Measurements from ENCODE around the gene SH3BP1. TPM values are rescaled to one million over a fixed set of nuclear protein-coding genes. Genes with fewer than 3 reads are reported as not detected.

The SH3BP1 gene
- total RNA-seq, 6 experiments from 2014 or later = 1.6 to 4.8 (median 2.8) TPM

DNA sequence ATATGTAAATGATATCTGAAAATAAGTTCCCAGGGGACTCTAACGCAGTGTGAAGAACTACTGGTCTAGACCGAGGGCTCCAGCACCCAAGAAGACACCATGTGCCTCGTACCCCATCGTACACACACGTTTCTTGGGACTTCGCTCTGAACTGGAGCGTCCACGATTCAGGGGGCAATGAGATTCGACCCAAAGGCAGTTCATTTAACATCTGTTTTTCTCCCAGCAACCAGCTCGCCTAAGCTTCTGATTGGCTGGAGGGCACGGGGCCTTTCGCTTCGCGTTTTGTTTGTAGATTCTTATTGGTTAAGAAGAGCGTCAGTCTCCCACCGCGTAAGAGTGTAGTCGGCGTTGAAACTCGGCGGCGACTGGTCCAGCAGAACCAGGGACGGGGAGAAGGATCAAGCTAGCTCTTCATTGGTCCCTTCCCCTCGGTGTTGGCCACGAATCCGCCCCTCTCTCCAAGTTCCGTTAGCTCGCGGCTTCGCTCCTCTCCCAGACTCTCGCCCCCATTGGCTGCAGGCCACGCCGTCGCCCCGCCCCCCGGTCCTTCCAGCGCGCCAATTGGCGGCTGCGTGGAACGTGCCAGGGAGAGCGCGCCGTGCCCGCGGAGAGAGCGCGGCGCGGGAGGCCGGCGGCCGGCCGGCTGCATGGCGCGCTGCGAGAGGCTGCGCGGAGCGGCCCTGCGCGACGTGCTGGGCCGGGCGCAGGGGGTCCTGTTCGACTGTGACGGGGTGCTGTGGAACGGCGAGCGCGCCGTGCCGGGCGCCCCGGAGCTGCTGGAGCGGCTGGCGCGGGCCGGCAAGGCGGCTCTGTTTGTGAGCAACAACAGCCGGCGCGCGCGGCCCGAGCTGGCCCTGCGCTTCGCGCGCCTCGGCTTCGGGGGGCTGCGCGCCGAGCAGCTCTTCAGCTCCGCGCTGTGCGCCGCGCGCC is 18.9 kb downstream of the SH3BP1 start, which contains the start of gene PDXP:
Gene PDXP, plus strand, starts transcription at position 591 of the 933 bp plus-strand sequence. Its CDS starts 60 bp downstream, at position 651.
- ATAC-seq = peak; percentile 88 to 95 (median 92)
- peak; percentile 95 for TF ChIP-seq POLR2A (IDR thresholded peaks at IDR 0.05)
- TF ChIP-seq, protein P1, sequence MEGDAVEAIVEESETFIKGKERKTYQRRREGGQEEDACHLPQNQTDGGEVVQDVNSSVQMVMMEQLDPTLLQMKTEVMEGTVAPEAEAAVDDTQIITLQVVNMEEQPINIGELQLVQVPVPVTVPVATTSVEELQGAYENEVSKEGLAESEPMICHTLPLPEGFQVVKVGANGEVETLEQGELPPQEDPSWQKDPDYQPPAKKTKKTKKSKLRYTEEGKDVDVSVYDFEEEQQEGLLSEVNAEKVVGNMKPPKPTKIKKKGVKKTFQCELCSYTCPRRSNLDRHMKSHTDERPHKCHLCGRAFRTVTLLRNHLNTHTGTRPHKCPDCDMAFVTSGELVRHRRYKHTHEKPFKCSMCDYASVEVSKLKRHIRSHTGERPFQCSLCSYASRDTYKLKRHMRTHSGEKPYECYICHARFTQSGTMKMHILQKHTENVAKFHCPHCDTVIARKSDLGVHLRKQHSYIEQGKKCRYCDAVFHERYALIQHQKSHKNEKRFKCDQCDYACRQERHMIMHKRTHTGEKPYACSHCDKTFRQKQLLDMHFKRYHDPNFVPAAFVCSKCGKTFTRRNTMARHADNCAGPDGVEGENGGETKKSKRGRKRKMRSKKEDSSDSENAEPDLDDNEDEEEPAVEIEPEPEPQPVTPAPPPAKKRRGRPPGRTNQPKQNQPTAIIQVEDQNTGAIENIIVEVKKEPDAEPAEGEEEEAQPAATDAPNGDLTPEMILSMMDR (IDR thresholded peaks at IDR 0.05) = peak in 1 of 4 donors; percentile 6
- peak within 1 kb of the TSS; percentile 65 to 77 (median 69) for H3K27ac ChIP-seq
- H3K4me1 ChIP-seq = peaks cover 0 to 36% (median 11%) of the 10 kb centered on the region in 4 donors
- WGBS (ENCODE audit: insufficient coverage, low coverage, low lambda C conversion rate, missing lambda C conversion rate) = under 1% methylated on average over 24 of the region's 101 CpGs
- peak within 1 kb of the TSS; percentile 63 to 85 (median 75) for H3K4me3 ChIP-seq
- peak; percentile 99 to 100 (median 99) for DNase-seq
- H3K9me3 ChIP-seq = no peaks in the 10 kb centered on the region
- intact Hi-C loops (cut with DNase I) = no loop called here
- no peaks in the 10 kb centered on the region for H3K27me3 ChIP-seq
- no peaks in the 10 kb centered on the region for H3K36me3 ChIP-seq

DNA sequence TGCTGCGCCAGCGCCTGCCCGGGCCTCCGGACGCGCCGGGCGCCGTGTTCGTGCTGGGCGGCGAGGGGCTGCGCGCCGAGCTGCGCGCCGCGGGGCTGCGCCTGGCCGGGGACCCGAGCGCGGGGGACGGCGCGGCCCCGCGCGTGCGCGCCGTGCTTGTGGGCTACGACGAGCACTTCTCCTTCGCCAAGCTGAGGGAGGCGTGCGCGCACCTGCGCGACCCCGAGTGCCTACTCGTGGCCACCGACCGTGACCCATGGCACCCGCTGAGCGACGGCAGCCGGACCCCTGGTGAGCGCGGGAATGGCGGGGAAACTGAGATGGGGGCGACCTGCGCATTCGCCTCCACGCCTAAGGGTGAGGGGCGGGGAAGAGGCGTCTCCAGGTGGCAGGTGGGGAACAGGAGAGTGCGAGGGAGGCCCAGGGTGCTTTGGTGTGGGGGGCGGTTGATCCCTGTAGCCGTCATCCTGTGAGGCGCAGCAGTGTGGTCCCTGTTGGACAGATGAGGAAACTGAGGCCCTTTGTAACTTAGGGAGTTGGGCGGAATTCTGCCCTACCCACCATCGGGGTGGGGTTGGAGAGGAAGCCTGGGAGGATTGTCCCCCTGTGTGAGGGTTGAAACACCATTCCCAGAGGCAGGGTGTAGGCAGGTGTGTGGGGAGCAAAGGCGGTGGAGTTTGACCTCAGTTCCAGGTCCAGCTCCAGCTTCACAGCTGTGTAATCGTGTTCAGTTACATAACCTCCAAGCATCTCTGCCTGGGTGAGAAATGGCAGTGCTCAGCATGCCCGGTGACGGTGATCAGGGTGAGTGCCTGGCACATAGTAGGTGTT is 19.8 kb downstream of the SH3BP1 start:
- 5% methylated on average over 10 of the region's 68 CpGs for WGBS (ENCODE audit: insufficient coverage, low coverage, low lambda C conversion rate, missing lambda C conversion rate)
- DNase-seq (peak; percentile 70 to 91 (median 84)), ATAC-seq (peak; percentile 54 to 69 (median 59))
- intact Hi-C loops (cut with DNase I) = no loop called here
- Histone ChIP-seq H3K4me1 (peaks cover 0 to 36% (median 14%) of the 10 kb centered on the region in 4 donors), H3K27ac (peak overlapping the region; percentile 57 to 77 (median 69)), H3K9me3 (no peaks in the 10 kb centered on the region), H3K27me3 (no peaks in the 10 kb centered on the region), H3K4me3 (peak overlapping the region; percentile 63 to 85 (median 75)), H3K36me3 (no peaks in the 10 kb centered on the region)
- TF ChIP-seq, protein P1 (IDR thresholded peaks at IDR 0.05) = no peak
- TF ChIP-seq POLR2A (IDR thresholded peaks at IDR 0.05) = peak; percentile 80

DNA sequence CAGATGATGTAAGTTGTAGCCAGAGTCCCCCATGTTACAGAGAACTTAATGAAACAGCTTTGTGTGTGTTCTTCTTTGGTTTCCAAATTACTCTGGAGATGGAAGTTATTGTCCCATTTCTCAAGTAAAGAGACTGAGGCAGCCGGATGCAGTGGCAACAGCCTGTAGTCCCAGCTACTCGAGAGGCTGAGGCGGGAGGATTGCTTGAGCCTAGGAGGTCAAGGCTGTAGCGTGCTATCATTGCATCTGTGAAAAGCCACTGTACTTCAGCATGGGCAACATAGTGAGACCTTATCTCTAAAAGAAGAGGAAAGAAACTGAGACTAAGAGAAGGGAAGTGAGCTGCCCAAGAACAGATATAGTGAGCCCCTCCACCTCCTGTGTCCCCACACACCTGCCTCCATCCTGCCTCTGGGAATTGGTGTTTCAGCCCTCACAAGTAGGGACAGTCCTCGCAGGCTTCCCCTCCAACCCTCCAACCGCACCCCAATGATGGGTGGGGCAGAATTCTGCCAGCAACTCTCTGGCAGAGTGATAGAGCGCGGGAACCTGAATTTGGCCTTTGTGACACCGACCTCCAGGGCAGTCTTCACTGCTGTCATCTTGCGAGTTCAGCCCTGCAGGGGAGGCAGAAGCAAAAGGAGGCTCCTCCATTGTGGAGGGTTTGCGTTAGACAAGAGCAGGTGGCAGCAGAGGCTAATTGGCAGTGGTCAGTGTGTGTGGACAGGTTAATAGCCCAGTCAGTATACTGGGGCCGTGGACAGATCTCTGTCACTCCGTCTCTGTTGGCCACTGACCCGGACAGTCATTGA is 20.6 kb downstream of the SH3BP1 start:
- H3K4me3 ChIP-seq = peak overlapping the region; percentile 63 to 85 (median 75)

More for the DNA sequence above, 20.6 kb downstream of the SH3BP1 start:
- Histone ChIP-seq H3K9me3 (no peaks in the 10 kb centered on the region), H3K4me1 (peaks cover 0 to 39% (median 16%) of the 10 kb centered on the region in 4 donors), H3K27ac (peak overlapping the region; percentile 57 to 77 (median 69)), H3K27me3 (no peaks in the 10 kb centered on the region), H3K36me3 (peaks cover 0 to under 1% (median 0%) of the 10 kb centered on the region in 4 donors)
- 19% methylated on average over 12 of the region's 14 CpGs for WGBS (ENCODE audit: insufficient coverage, low coverage, low lambda C conversion rate, missing lambda C conversion rate)
- TF ChIP-seq, protein P1 (IDR thresholded peaks at IDR 0.05) = no peak
- TF ChIP-seq POLR2A (IDR thresholded peaks at IDR 0.05) = no peak
- DNase-seq (no peak), ATAC-seq (no peak)
- intact Hi-C loops (cut with DNase I) = no loop called here

All from right lobe of liver (tissue), 6 donors.